ENCODE results near the gene IPO9. TPM values are rescaled to one million over a fixed set of nuclear protein-coding genes. Genes with fewer than 3 reads are reported as not detected.

Gene IPO9
- total and polyA plus RNA-seq, 2 donors from 2014 or later: 21.6 to 39.7 TPM

- intact Hi-C loops (cut with DNase I): loop anchor here (10.0 kb wide), 1 partner anchor 230 kb away; no protein-coding TSS in a partner anchor
- DNase-seq (peak in 2 of 5 donors; percentile 34 to 51), FAIRE-seq (no peak)
- TF ChIP-seq CTCF (IDR thresholded peaks at IDR 0.05; ENCODE audit: borderline replicate concordance, extremely low read depth, insufficient read depth): peak; percentile 4
- peaks cover 7 to 20% (median 9%) of the 10 kb centered on the region in 3 donors for H3K4me1 ChIP-seq (ENCODE audit: control insufficient read depth in 2 of 3, insufficient read depth in 2 of 3, low read depth in 1 of 3, low read length in 3 of 3)
- no peak overlapping the region for H3K4me3 ChIP-seq (ENCODE audit: low read length in 3 of 3)
- no peaks in the 10 kb centered on the region for H3K9me3 ChIP-seq (ENCODE audit: control insufficient read depth in 2 of 3, insufficient read depth in 1 of 3, low read length in 3 of 3)
- H3K9ac ChIP-seq (ENCODE audit: low read length in 3 of 3): no peak overlapping the region
- H3K27ac ChIP-seq (ENCODE audit: low read depth in 2 of 2, low read length in 2 of 2): no peak overlapping the region
- H3K36me3 ChIP-seq (ENCODE audit: control insufficient read depth in 2 of 3, insufficient read depth in 3 of 3, low read length in 3 of 3): peaks cover 0 to 5% (median 2%) of the 10 kb centered on the region in 3 donors
- no peaks in the 10 kb centered on the region for H3K27me3 ChIP-seq (ENCODE audit: control insufficient read depth, insufficient read depth, low read length)
Observed at GRCh38 chr1:201795066-201795465, 33.9 kb upstream of the IPO9 start.

DNA sequence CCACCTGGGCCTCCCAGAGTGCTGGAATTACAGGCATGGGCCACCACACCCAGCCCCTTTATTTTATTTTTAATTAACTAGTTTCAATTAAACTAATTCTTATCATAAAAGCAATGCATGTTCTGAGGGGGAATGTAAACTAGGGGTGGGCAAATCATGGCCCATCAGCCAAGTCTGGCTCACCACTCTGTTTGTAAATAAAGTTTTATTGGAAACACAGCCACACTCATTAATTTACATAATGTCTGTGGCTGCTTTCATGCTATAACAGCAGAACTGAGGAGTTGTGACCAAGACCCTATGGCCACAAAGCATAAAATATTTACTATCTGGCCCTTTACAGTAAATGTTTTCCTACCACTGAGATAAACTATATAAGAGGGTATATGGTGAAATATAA is 28.7 kb upstream of the IPO9 start:
- FAIRE-seq: no peak
- no peaks in the 10 kb centered on the region for H3K27me3 ChIP-seq (ENCODE audit: control insufficient read depth, insufficient read depth, low read length)
- no peaks in the 10 kb centered on the region for H3K4me1 ChIP-seq (ENCODE audit: control insufficient read depth in 2 of 3, insufficient read depth in 2 of 3, low read depth in 1 of 3, low read length in 3 of 3)
- H3K36me3 ChIP-seq (ENCODE audit: control insufficient read depth in 2 of 3, insufficient read depth in 3 of 3, low read length in 3 of 3): peaks cover 0 to 4% (median 2%) of the 10 kb centered on the region in 3 donors
- no peak overlapping the region for H3K27ac ChIP-seq (ENCODE audit: low read depth in 2 of 2, low read length in 2 of 2)
- no peak for TF ChIP-seq CTCF (IDR thresholded peaks at IDR 0.05; ENCODE audit: borderline replicate concordance, extremely low read depth, insufficient read depth)
- H3K4me3 ChIP-seq (ENCODE audit: low read length in 3 of 3): no peak overlapping the region
- no peak for DNase-seq
- H3K9ac ChIP-seq (ENCODE audit: low read length in 3 of 3): no peak overlapping the region
- no peaks in the 10 kb centered on the region for H3K9me3 ChIP-seq (ENCODE audit: control insufficient read depth in 2 of 3, insufficient read depth in 1 of 3, low read length in 3 of 3)
- intact Hi-C loops (cut with DNase I): no loop called here

GRCh38 chr1:201806801-201807200 is 22.2 kb upstream of the IPO9 start:
- Histone ChIP-seq H3K36me3 (ENCODE audit: control insufficient read depth in 2 of 3, insufficient read depth in 3 of 3, low read length in 3 of 3) (peaks cover 0 to 13% (median 4%) of the 10 kb centered on the region in 3 donors), H3K9me3 (ENCODE audit: control insufficient read depth in 2 of 3, insufficient read depth in 1 of 3, low read length in 3 of 3) (no peaks in the 10 kb centered on the region), H3K9ac (ENCODE audit: low read length in 3 of 3) (no peak overlapping the region), H3K4me1 (ENCODE audit: control insufficient read depth in 2 of 3, insufficient read depth in 2 of 3, low read depth in 1 of 3, low read length in 3 of 3) (no peaks in the 10 kb centered on the region), H3K27me3 (ENCODE audit: control insufficient read depth, insufficient read depth, low read length) (no peaks in the 10 kb centered on the region), H3K27ac (ENCODE audit: low read depth in 2 of 2, low read length in 2 of 2) (no peak overlapping the region), H3K4me3 (ENCODE audit: low read length in 3 of 3) (no peak overlapping the region)
- intact Hi-C loops (cut with DNase I): no loop called here
- no peak for TF ChIP-seq CTCF (IDR thresholded peaks at IDR 0.05; ENCODE audit: borderline replicate concordance, extremely low read depth, insufficient read depth)
- FAIRE-seq (no peak), DNase-seq (no peak)
